Body of pancreas (tissue), 4 donors: Measurements from ENCODE around the gene PDE4D.

ENCODE experiments used
- CTCF ChIP-seq, 7 experiments: fragments of 450-650 bp in 4 of 7; fragments of 200-600 bp in 3 of 7; sonication (generic) in 3 of 7; IDR thresholded peaks; one replicate each; pipeline ENCODE4 v1.5.1; 2016 to 2019; ENCODE audit warnings: antibody characterized with exemption in 7 of 7
- POLR2A ChIP-seq, 3 donors: fragments of 450-650 bp; IDR thresholded peaks; one replicate each; pipeline ENCODE4 v1.6.1; 2016; ENCODE audit warnings: antibody characterized with exemption in 3 of 3, mild to moderate bottlenecking in 2 of 3

- TF ChIP-seq CTCF (IDR thresholded peaks at IDR 0.05) (no peak), POLR2A (IDR thresholded peaks at IDR 0.05) (no peak)
Observed at GRCh38 chr5:59178482-59178881, 715.0 kb downstream of the PDE4D start.
